Heart right ventricle (tissue), 16 donors: ENCODE measurements around the gene ARL10. TPM values are rescaled to one million over a fixed set of nuclear protein-coding genes. Genes with fewer than 3 reads are reported as not detected.
A peak's percentile ranks its signal among the peaks of the same experiment; 100 is the strongest.

Experiments
- ATAC-seq, 8 donors: fragments of 200-7000 bp; cut with Tn5 transposase; one replicate each; pipeline ENCODE4 v1.9.1; 2020; ENCODE audit warnings: mild to moderate bottlenecking in 8 of 8, moderate library complexity in 8 of 8, moderate number of reproducible peaks in 1 of 8
- DNase-seq, 2 donors: peaks; one replicate each; pipeline ENCODE4 v3.0.0-alpha.2; 2020
- H3K27ac ChIP-seq, 10 donors: fragments of 200-600 bp; sonication (generic) in 2 of 10; one replicate each; pipeline versions ENCODE4 v1.5.0 to v1.8.0; 2020 to 2022; ENCODE audit warnings: mild to moderate bottlenecking in 3 of 10
- H3K27me3 ChIP-seq, 7 donors: fragments of 200-600 bp; one replicate each; pipeline ENCODE4 v1.8.0; 2021 to 2022; ENCODE audit warnings: mild to moderate bottlenecking in 2 of 7
- H3K36me3 ChIP-seq, 9 donors: fragments of 200-600 bp; sonication (generic) in 1 of 9; one replicate each; pipeline versions ENCODE4 v1.5.0 to v1.8.0; 2020 to 2022; ENCODE audit warnings: mild to moderate bottlenecking in 2 of 9
- H3K4me1 ChIP-seq, 9 donors: fragments of 200-600 bp; sonication (generic) in 1 of 9; one replicate each; pipeline versions ENCODE4 v1.5.0 to v1.8.0; 2020 to 2022; ENCODE audit warnings: mild to moderate bottlenecking in 4 of 9
- H3K4me3 ChIP-seq, 10 donors: fragments of 200-600 bp; sonication (generic) in 2 of 10; one replicate each; pipeline versions ENCODE4 v1.5.0 to v1.8.0; 2020 to 2022; ENCODE audit warnings: mild to moderate bottlenecking in 7 of 10, moderate library complexity in 2 of 10
- H3K9me3 ChIP-seq, 11 donors: fragments of 200-600 bp in 10 of 11; sonication (generic) in 2 of 11; one replicate each; pipeline versions ENCODE4 v1.5.0 to v1.8.0; 2013 to 2022; ENCODE audit warnings: mild to moderate bottlenecking in 2 of 11, control low read depth in 1 of 11, moderate library complexity in 1 of 11
- CTCF ChIP-seq, 9 donors: fragments of 200-600 bp; sonication (generic) in 2 of 9; IDR thresholded peaks; one replicate each; pipeline versions ENCODE4 v1.5.0 to v1.8.0; 2021 to 2022; ENCODE audit warnings: antibody characterized with exemption in 9 of 9, mild to moderate bottlenecking in 5 of 9, moderate library complexity in 1 of 9
- WGBS, 2 donors: extraction: QIAGEN DNeasy Blood & Tissue Kit; methylation state at CpG; one replicate each; pipeline ENCODE4 v1.1.7; 2013; ENCODE audit warnings: inconsistent platforms in 1 of 2; 5-methylcytosine and 5-hydroxymethylcytosine counted together
- intact Hi-C, 10 donors: fragments of 100-400 bp; cut with DNase I; formaldehyde crosslinking; loops; one replicate each; pipeline versions ENCODE4 v1.11.1 to v1.14.2; 2022
- polyA plus RNA-seq, 2 donors: library from polyadenylated mRNA; stranded (reverse); fragments of 200-250 nt; gene quantifications; one replicate each; pipeline ENCODE4 v1.2.3, GENCODE V29; 2013
- total RNA-seq, 10 donors: library from RNA; stranded (reverse); fragmentation: NEBNext Ultra II Directional in 3 of 10; extraction: Animal tissue kit (Norgen Biotek cat#: 25700) in 3 of 10; gene quantifications; one replicate each; pipeline versions ENCODE4 v1.2.1 to v1.2.4, GENCODE V29; 2021 to 2023
- donor health status: Arrhythmogenic right ventricular cardiomyopathy.
- donor health status: ischemic (EF 13 %, LVEDD 7.1; RV severe dilation, severe dysfunction).
- donor health status: healthy with polysubstance abuse.
- donor health status: DM: no; HTN: yes; CAD: no.
- donor health status: DM: no; HTN: no; CAD: no.
- donor health status: ischemic (EF 25% LVEDD 6.9; RV normal size, moderate dysfunction).
- donor health status: ischemic (EF 25% LVEDD 5.7; RV mildly dilated, moderate dysfunction).
- donor health status: healthy.
- donor health status: DM: yes; HTN: yes; CAD: no.
- donor health status: Ischemic cardiomyopathy.
- donor health status: ischemic (EF 35%, LVEDD 5.7; RV mildly dilated, moderate dysfunction).
- donor health status: nonischemic (EF 11% LVEDD 7.7; RV severe dilation, severe dysfunction).
- donor health status: DM: yes; HTN: yes; CAD: no.
- donor health status: PGD.
- donor health status: ischemic (EF 29% LVEDD 5.4; RV normal size, mild dysfunction).
- donor health status: nonischemic (EF 23%, LVEDD 6.1; RV moderate dilation, normal function).

The ARL10 gene
- total and polyA plus RNA-seq, 12 donors = 1.5 to 12.3 (median 6.7) TPM

GRCh38 chr5:176364765-176365350 lies 429 bp upstream of the ARL10 start:
- WGBS, 2 donors = 27 to 30% methylated on average over 27 to 28 of the region's 28 CpGs
- Histone ChIP-seq H3K4me1 (peaks cover 0 to 37% (median 23%) of the 10 kb centered on the region in 9 donors), H3K27ac (peak overlapping the region; percentile 32 to 90 (median 82)), H3K9me3 (no peaks in the 10 kb centered on the region), H3K36me3 (peaks cover 0 to 26% (median 0%) of the 10 kb centered on the region in 9 donors), H3K4me3 (peak overlapping the region; percentile 40 to 96 (median 82)), H3K27me3 (peaks cover 0 to 21% (median 0%) of the 10 kb centered on the region in 7 donors)
- DNase-seq = no peak
- ATAC-seq = no peak
- TF ChIP-seq CTCF (IDR thresholded peaks at IDR 0.05) = no peak
- intact Hi-C loops = loop anchor here in 2 of 10 donors (5.0 kb wide), 3 partner anchors 37 to 82 kb away; partner anchors contain the start of genes CLTB (in 1 of the 2) and FAF2 (in 1 of the 2)

GRCh38 chr5:176366232-176366894 lies 1.1 kb downstream of the ARL10 start:
- no peak for TF ChIP-seq CTCF (IDR thresholded peaks at IDR 0.05)
- Histone ChIP-seq H3K9me3 (no peaks in the 10 kb centered on the region), H3K4me1 (peaks cover 0 to 37% (median 22%) of the 10 kb centered on the region in 9 donors), H3K4me3 (peak overlapping the region; percentile 40 to 96 (median 82)), H3K27ac (peak overlapping the region; percentile 32 to 90 (median 82)), H3K27me3 (peaks cover 0 to 21% (median 0%) of the 10 kb centered on the region in 7 donors), H3K36me3 (peaks cover 0 to 40% (median 0%) of the 10 kb centered on the region in 9 donors)
- ATAC-seq (no peak), DNase-seq (no peak)
- intact Hi-C loops = no loop called here
- WGBS, 2 donors = 41 to 47% methylated on average over 38 of the region's 38 CpGs

GRCh38 chr5:176368726-176369125 lies 3.4 kb downstream of the ARL10 start:
- Histone ChIP-seq H3K27ac (no peak overlapping the region), H3K4me1 (peaks cover 6 to 51% (median 31%) of the 10 kb centered on the region in 9 donors), H3K4me3 (no peak overlapping the region), H3K36me3 (peaks cover 0 to 51% (median 4%) of the 10 kb centered on the region in 9 donors), H3K9me3 (no peaks in the 10 kb centered on the region), H3K27me3 (peaks cover 0 to 21% (median 0%) of the 10 kb centered on the region in 7 donors)
- 97 to 99% methylated on average over 13 of the region's 13 CpGs for WGBS, 2 donors
- no peak for TF ChIP-seq CTCF (IDR thresholded peaks at IDR 0.05)
- intact Hi-C loops = no loop called here
- DNase-seq (no peak), ATAC-seq (no peak)

- 69 to 74% methylated on average over 8 of the region's 8 CpGs for WGBS, 2 donors
- Histone ChIP-seq H3K27me3 (peaks cover 0 to 14% (median 0%) of the 10 kb centered on the region in 7 donors), H3K36me3 (peaks cover 0 to 51% (median 4%) of the 10 kb centered on the region in 9 donors), H3K9me3 (no peaks in the 10 kb centered on the region), H3K27ac (peak overlapping the region in 8 of 10 donors; percentile 22 to 78 (median 60)), H3K4me3 (no peak overlapping the region), H3K4me1 (peaks cover 6 to 54% (median 30%) of the 10 kb centered on the region in 9 donors)
- DNase-seq (no peak), ATAC-seq (peak in 4 of 8 donors; percentile 21 to 60 (median 39))
- no peak for TF ChIP-seq CTCF (IDR thresholded peaks at IDR 0.05)
- intact Hi-C loops = no loop called here
Observed at GRCh38 chr5:176369934-176370711, 4.8 kb downstream of the ARL10 start.
